GM04503 (cell line): ENCODE results near the gene GALNS.

Source experiments
- DNase-seq: peaks from one replicate; pipeline ENCODE4 v3.0.0-alpha.2; 2012; ENCODE audit warnings: low read depth

The GALNS gene

DNA sequence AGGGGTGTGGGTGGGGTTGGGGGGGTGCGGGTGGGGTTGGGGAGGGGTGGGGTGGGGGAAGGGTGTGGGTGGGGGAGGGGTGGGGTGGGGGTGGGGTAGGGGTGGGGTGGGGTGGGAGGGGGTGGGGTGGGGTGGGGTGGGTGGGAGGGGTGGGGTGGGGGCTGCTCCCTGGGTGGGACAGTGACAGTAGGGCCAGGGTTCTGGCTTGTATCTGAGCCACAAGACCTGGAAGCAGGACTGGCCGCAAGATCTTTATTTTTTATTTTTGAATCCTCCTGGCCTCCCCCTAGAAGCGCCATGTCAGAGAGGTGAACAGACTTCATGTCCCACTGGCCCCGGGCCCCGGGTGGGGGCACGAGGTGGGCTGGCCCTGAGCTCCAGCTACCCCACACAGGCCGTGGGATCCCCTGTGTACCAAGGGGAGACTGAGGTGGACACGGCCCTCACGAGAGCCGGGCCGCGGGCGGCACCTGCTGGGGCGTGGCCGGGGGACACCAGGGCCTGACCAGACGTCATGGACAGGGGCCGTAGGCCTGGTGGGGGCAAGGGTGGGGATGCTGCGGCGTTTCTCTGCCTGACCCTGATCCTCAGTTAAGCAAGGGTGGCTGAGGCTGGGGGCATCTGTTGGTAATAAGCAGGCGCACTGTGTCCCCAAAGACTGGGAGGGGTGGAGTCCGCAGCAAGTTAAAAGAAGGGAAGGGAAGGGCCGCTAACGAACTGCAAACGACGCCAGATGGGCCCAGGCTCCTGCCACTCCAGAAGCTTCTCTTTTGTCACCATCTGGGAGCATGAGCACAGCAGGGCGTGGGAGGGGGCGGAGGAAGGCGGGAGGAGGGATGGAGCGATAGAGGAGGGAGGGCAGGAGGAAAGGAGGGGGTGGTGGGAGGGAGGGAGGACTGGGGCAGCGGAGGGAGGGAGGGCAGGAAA is 32.0 kb upstream of the GALNS start:
- DNase-seq, result no peak

DNA sequence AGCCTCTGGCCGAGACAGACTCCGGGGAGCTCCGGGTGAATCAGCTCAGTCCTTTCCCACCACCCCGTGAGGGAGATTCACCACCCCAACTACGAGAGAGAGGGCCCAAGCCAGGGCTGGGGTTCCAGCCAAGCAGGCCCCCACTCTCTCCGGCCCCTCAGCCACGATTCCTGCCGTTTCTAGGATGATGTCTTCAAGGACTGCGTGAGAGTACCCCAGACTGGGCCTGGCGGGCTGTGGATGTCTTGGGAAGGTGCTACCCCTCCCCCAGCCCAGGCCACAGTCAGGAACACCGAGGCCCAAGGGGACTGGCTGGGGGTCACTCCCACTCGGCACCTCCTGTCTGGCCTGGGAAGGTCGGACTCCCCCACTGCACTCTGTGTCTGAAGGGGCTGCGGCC is 31.3 kb upstream of the GALNS start:
- no peak for DNase-seq

- peak; percentile 4 for DNase-seq
Measured at GRCh38 chr16:88886845-88887521, 30.2 kb upstream of the GALNS start.

GRCh38 chr16:88886420-88886844 is 29.7 kb upstream of the GALNS start:
- DNase-seq, result no peak

DNA sequence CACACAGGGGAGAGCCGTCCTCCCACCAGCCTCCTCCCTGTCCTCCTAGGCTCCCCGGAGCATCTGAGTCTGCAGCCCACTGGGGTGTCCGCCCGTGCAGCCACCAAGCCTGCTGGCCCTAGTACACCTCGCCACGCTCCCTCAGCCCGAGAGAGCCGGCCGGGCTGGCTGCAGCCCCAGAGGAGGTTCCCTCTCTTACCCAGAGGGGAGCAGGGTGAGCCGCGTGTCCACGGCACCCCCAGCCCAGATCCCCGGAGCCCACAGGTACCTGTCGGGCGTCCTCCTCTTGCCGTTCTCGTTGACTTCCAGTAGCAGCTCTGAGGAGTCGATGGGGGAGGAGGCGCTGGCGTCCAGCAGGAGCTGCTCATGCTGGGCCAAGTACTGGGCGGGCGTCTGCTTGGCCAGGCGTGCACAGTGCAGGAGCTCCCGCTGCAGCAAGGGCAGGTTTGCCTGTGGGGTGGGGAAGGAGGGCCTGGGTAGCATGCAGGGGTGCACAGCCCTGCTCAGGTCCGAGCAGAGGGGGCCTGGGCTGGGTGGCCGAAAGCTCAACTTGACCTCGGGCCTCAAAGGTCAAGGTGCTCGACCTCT is 29.0 kb upstream of the GALNS start:
- DNase-seq, result no peak

GRCh38 chr16:88884569-88885271 is 28.0 kb upstream of the GALNS start:
- no peak for DNase-seq

DNA sequence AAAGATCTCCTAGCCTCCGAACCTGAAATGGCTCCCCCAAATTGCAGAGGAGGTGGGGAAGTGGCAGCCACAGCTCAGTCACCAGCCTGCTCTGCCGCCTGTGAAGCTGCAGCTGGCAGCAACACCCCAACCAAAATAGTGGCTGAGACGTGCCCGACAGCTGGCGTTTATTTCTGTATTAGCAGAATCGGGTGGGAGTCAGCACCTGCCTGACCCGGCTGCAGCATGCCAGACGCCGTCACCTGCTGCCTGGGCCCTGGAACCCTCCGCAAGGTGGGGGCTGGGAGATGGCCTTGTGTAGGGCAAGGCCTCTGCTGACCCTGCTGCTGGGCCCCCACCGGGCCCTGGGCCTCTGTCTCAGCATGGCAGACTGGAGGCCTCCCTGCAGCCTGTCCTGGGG is 27.2 kb upstream of the GALNS start:
- DNase-seq, result no peak

DNA sequence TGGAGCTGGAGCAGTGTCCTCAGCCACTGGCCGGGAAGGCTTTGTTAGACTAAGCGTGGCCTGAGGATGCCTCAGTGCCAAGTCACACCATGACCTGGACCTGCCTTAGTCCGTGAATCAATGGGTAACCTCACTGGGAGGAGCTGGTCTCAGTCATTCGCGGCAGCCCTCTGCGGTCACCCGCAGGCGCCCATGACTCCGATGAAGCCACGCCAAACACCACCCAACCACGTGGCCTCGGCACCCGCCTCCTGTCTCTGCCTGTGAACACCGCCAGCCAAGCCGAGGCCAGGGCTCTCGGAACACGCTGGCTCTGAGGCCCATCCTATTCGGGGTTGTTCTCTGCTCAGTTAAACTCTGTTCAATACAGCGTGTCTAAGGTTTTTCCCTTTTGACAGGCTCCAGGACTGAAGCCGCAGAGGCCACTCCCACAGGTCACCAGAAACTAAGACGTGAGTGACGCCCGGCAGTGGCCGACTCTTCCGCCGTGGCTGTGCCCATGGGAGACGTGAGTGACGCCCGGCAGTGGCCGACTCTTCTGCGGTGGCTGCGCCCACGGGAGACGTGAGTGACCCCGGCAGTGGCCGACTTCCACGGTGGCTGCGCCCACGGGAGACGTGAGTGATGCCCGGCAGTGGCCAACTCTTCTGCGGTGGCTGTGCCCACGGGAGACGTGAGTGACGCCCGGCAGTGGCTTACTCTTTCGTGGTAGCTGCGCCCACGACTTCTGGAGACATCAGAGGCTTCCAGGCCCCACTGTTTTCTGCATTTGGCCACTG is 26.6 kb upstream of the GALNS start:
- DNase-seq, result no peak

GRCh38 chr16:88882358-88883030 is 25.7 kb upstream of the GALNS start:
- DNase-seq, result no peak

- DNase-seq, result no peak
Measured at GRCh38 chr16:88881675-88882357, 25.1 kb upstream of the GALNS start.

DNA sequence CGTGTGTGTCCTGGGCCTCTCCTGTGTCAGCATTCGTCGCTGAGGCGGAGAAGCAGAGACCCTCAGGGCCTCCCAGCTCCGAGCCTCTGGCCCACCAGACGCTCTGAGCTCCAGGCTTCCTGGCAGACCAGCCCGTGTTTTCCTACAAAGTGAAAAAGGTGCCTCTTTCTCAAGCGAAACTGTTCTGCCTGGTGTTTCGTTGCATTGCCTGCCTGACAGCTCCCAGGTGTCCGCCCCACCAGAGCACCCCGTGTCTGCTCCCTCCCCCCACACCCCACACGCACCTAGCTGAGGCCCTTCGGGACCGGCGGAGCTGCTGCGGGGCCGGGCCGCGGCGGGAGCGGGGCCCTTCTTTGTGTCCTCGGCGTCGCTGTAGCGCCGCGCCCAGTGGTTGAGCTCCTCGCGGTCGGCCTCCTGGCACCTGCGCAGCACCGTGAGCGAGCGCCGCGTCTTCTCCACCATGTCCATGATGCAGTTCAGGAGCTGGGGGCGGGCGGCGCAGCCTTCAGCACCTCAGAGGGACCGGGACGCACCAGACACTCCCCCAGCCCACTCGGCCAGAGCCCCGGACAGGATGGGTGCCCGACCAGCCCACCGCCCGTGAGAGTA is 24.4 kb upstream of the GALNS start:
- no peak for DNase-seq

DNA sequence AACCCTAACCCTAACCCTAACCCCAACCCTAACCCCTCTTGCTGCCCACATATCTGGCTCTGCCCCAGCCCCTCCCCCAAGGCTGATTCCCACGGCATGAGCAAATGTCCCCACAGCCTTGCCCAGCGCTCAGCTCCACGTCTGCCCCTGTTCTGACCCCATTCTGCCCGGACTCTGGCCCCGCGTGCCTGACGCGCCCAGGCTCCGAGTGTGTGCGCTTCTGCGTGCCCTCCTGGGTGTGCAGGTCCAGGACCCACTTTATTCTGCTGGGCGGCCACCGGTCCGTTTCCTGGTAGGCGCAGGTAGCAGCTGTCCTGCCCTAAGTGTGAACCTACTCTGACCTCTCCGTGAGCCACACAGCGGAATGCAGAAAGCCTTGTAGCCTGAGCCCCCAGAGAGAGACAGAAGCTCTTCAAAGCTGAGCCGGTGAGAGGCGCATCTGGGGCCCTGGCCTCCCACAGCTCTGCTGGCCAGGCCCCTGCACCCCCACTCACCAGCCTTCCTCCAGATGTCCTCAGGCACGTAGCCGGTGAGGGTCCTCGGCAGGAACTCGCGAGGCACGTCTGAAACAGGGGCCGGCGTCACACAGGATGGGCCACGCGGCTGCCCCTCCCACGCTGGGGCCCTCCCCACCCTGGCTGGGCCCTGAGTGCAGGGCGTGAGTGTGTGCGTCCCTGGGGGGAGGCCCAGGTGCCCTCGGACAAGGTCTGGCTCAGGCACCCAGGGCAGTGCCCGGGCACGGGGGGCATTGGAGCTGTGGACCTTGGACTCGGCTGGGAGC is 23.7 kb upstream of the GALNS start:
- no peak for DNase-seq

- DNase-seq, result no peak
Measured at GRCh38 chr16:88879788-88880055, 23.0 kb upstream of the GALNS start.

DNA sequence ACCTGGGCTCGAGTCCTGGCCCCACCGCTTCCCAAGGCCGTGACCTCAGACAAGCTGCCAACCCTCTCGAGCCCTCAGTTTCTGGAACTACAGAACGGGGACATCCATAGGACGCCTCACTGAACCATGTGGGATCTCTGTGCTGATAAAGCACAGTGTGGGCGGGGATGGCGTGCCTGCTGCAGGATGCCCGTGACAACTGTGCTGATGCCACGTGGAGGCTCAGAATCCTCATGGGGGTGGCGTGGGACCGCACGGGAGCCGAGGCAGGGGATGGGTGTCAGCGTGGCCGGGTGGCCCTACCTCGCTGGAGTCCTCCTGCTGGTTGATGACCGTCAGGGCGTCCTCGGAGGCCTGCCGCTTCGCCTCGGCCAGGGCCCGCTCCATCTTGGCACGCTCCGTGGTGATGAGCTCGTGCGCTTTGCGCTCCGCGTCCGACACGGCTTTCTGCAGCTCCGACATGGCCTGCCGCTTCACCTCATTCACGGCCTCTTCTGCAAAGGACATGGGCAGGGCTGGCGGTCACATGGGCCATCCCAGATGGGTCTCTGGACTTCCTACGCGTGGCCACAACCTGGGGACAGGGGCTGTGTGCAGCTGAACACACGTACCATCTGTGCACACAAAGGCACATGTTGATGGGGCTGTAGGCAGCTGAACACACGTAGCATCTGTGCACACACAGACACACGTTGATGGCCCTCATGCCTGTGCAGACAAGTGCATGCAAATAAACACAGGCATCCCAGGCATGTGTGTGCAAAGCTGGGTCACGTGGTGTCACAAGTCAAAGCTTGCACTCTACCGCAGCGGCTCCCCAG is 22.4 kb upstream of the GALNS start:
- no peak for DNase-seq

- no peak for DNase-seq
Measured at GRCh38 chr16:88878356-88878755, 21.6 kb upstream of the GALNS start.

- no peak for DNase-seq
Measured at GRCh38 chr16:88877564-88878289, 21.0 kb upstream of the GALNS start.

DNA sequence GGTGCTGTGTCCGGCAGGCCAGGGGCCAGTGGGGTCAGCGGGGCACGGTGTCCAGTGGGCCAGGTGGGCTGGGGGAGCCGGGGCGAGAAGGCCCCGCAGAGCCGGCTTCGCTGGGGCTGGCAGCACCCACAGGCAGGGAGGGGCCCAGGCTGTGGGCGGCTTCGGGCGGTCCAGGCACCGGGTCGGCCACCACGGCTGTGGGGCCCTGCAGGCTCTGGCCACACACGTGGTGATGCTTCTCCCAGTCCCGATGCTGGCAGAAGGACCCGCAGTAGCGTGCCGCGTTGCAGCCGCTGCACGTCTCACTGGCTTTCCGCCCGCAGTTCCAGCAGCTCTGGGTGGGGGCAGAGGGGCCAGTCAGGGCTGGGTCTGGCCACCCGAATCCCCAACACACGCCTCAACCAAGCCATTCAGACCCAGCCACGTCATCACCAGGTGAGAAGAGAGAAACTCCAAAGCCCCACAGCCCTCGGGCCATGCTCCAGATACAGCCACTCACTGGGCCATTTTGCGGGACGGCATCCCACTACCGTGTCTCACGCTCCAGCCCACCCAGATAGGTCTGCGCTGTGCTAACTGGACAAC is 20.3 kb upstream of the GALNS start:
- no peak for DNase-seq
